IMR-90 (cell line): ENCODE data around the gene SUGCT. TPM values are rescaled to one million over a fixed set of nuclear protein-coding genes. Genes with fewer than 3 reads are reported as not detected.

Experiments used
- ATAC-seq: fragments of 200-7000 bp; cut with Tn5 transposase; 2 replicates; pipeline ENCODE4 v1.9.1; 2020; ENCODE audit warnings: low read depth, mild to moderate bottlenecking, moderate library complexity
- BruUV-seq: library from RNA; stranded (reverse); fragments of 400-500 nt; replicated peaks from 2 replicates; lab custom pipeline; 2021; lab: Mats Ljungman, UMichigan
- CTCF ChIA-PET: fragments of 300-600 bp; formaldehyde crosslinking; extraction: SDS; loops from one replicate; lab custom pipeline; 2021; ENCODE audit warnings: antibody characterized with exemption; lab: Yijun Ruan, JAX
- POLR2A ChIA-PET: fragments of 300-600 bp; sonication (Branson Sonifier 250); formaldehyde crosslinking; loops from one replicate; lab custom pipeline; 2022; ENCODE audit warnings: antibody characterized with exemption; ENCODE audit not compliant: unreplicated experiment; lab: Charles Lee
- DNase-seq: peaks from one replicate; pipeline ENCODE4 v3.0.0; 2013
- H2AFZ ChIP-seq: replicated peaks from 2 replicates; pipeline ENCODE3; 2013; ENCODE audit warnings: low read length, mild to moderate bottlenecking; ENCODE audit not compliant: poor library complexity
- H2AK5ac ChIP-seq: 2 replicates; pipeline ENCODE4 v1.6.1; 2013; ENCODE audit warnings: low read depth, low read length, inconsistent platforms
- H2AK9ac ChIP-seq: replicated peaks from 2 replicates; pipeline ENCODE3; 2013; ENCODE audit warnings: mild to moderate bottlenecking, low read depth, low read length, moderate library complexity; ENCODE audit not compliant: poor library complexity
- H2BK120ac ChIP-seq: 2 replicates; pipeline ENCODE4 v1.6.1; 2013; ENCODE audit warnings: low read depth, low read length, inconsistent platforms
- H2BK15ac ChIP-seq: 3 replicates; pipeline ENCODE4 v1.6.1; 2013; ENCODE audit warnings: low read depth, low read length, inconsistent platforms
- H2BK20ac ChIP-seq: 2 replicates; pipeline ENCODE4 v1.6.1; 2013; ENCODE audit warnings: low read depth, mild to moderate bottlenecking, inconsistent platforms, low read length, moderate library complexity
- H2BK5ac ChIP-seq: 2 replicates; pipeline ENCODE4 v1.6.1; 2013; ENCODE audit warnings: mild to moderate bottlenecking, low read depth, low read length, inconsistent platforms; ENCODE audit not compliant: poor library complexity, severe bottlenecking
- H3K14ac ChIP-seq: replicated peaks from 2 replicates; pipeline ENCODE4 v1.6.1; 2013; ENCODE audit warnings: low read depth, low read length, inconsistent platforms
- H3K18ac ChIP-seq: 2 replicates; pipeline ENCODE4 v1.6.1; 2013; ENCODE audit warnings: low read depth, low read length, control low read depth
- H3K23ac ChIP-seq: 2 replicates; pipeline ENCODE4 v1.6.1; 2013; ENCODE audit warnings: low read depth, low read length, inconsistent platforms
- H3K27ac ChIP-seq: 2 replicates; pipeline ENCODE4 v1.5.1; 2013; ENCODE audit warnings: mild to moderate bottlenecking, control low read depth, low read length; ENCODE audit not compliant: insufficient read depth
- H3K27me3 ChIP-seq: 2 replicates; pipeline ENCODE4 v1.6.1; 2013; ENCODE audit warnings: low read length; ENCODE audit not compliant: control insufficient read depth, insufficient read depth
- H3K36me3 ChIP-seq: 2 replicates; pipeline ENCODE4 v1.6.1; 2013; ENCODE audit warnings: low read length, mixed read lengths; ENCODE audit not compliant: control insufficient read depth, insufficient read depth
- H3K4ac ChIP-seq: 2 replicates; pipeline ENCODE4 v1.6.1; 2013; ENCODE audit warnings: low read depth, low read length, inconsistent platforms
- H3K4me1 ChIP-seq: 2 replicates; pipeline ENCODE4 v1.6.1; 2013; ENCODE audit warnings: low read length, mixed read lengths; ENCODE audit not compliant: control insufficient read depth, insufficient read depth
- H3K4me2 ChIP-seq: 2 replicates; pipeline ENCODE4 v1.6.1; 2013; ENCODE audit warnings: low read depth, mild to moderate bottlenecking, control low read depth, low read length, moderate library complexity
- H3K4me3 ChIP-seq: 2 replicates; pipeline ENCODE4 v1.5.1; 2013; ENCODE audit warnings: low read depth, mild to moderate bottlenecking, control low read depth, low read length, moderate library complexity; ENCODE audit not compliant: insufficient read depth
- H3K56ac ChIP-seq: 2 replicates; pipeline ENCODE4 v1.6.1; 2013; ENCODE audit warnings: low read length, inconsistent platforms; ENCODE audit not compliant: insufficient read depth; ENCODE audit errors: extremely low read depth
- H3K79me1 ChIP-seq, 2 experiments: 2 replicates each; pipeline ENCODE4 v1.6.1; 2013; ENCODE audit warnings: low read length in 2 of 2, inconsistent platforms in 1 of 2, low read depth in 1 of 2
- H3K9ac ChIP-seq: 2 replicates; pipeline ENCODE4 v1.6.1; 2013; ENCODE audit warnings: low read depth, low read length, control low read depth
- H3K9me1 ChIP-seq: 2 replicates; pipeline ENCODE4 v1.6.1; 2013; ENCODE audit warnings: low read length, inconsistent platforms; ENCODE audit not compliant: insufficient read depth
- H3K9me3 ChIP-seq: 2 replicates; pipeline ENCODE4 v1.6.1; 2013; ENCODE audit warnings: low read length; ENCODE audit not compliant: control insufficient read depth, insufficient read depth
- H4K20me1 ChIP-seq: 2 replicates; pipeline ENCODE4 v1.6.1; 2013; ENCODE audit warnings: low read length, inconsistent platforms; ENCODE audit not compliant: insufficient read depth
- H4K5ac ChIP-seq: 2 replicates; pipeline ENCODE4 v1.6.1; 2013; ENCODE audit warnings: mild to moderate bottlenecking, low read depth, low read length, control low read depth
- H4K8ac ChIP-seq, 2 experiments: 2 replicates each; pipeline ENCODE4 v1.6.1; 2013; ENCODE audit warnings: low read depth in 2 of 2, low read length in 2 of 2, control low read depth in 1 of 2, inconsistent platforms in 1 of 2
- H4K91ac ChIP-seq: 2 replicates; pipeline ENCODE4 v1.6.1; 2013; ENCODE audit warnings: low read depth, low read length, inconsistent platforms; ENCODE audit not compliant: insufficient read depth
- CHD1 ChIP-seq: IDR thresholded peaks from 2 replicates; pipeline ENCODE4 v1.6.1; 2012; ENCODE audit warnings: low read depth, low read length, improper control_type of control experiment
- FOS ChIP-seq: fragments of 150-350 bp; IDR thresholded peaks from 2 replicates; pipeline ENCODE4 v1.6.1; 2016; ENCODE audit warnings: low read depth, low read length
- MAFK ChIP-seq: IDR thresholded peaks from 2 replicates; pipeline ENCODE4 v1.6.1; 2012; ENCODE audit warnings: low read depth, low read length, improper control_type of control experiment
- MAZ ChIP-seq: IDR thresholded peaks from 2 replicates; pipeline ENCODE4 v1.6.1; 2012; ENCODE audit warnings: low read depth, mild to moderate bottlenecking, low read length, improper control_type of control experiment, moderate library complexity, borderline replicate concordance
- MXI1 ChIP-seq: IDR thresholded peaks from 2 replicates; pipeline ENCODE4 v1.6.1; 2012; ENCODE audit warnings: low read depth, mild to moderate bottlenecking, low read length, moderate library complexity, borderline replicate concordance
- NFE2L2 ChIP-seq: fragments of 150-350 bp; IDR thresholded peaks from 2 replicates; pipeline ENCODE4 v1.6.1; 2016; ENCODE audit warnings: low read depth, mild to moderate bottlenecking, low read length
- RAD21 ChIP-seq: IDR thresholded peaks from 2 replicates; pipeline ENCODE4 v1.6.1; 2012; ENCODE audit warnings: low read length, improper control_type of control experiment
- RCOR1 ChIP-seq: IDR thresholded peaks from 2 replicates; pipeline ENCODE4 v1.6.1; 2012; ENCODE audit warnings: mild to moderate bottlenecking, low read length, improper control_type of control experiment; ENCODE audit not compliant: insufficient replicate concordance
- dilution Hi-C: fragments of 300-500 bp; cut with HindIII; formaldehyde crosslinking; loops from one replicate; pipeline ENCODE4 v1.14.3; 2018; ENCODE audit warnings: low sequenced_read_pairs; ENCODE audit not compliant: unreplicated experiment
- in situ Hi-C: fragments of 300-500 bp; cut with MboI; formaldehyde crosslinking; loops from 3 replicates; pipeline ENCODE4 v1.14.3; 2019; ENCODE audit warnings: low sequenced_read_pairs, inconsistent platforms, mixed read lengths
- intact Hi-C: fragments of 100-400 bp; cut with micrococcal nuclease; formaldehyde crosslinking; loops from 2 replicates; pipeline ENCODE4 v1.10.0; 2022
- polyA plus RNA-seq, 3 experiments: library from polyadenylated mRNA; depleted of rRNA; stranded (reverse); fragments of >200 nt; gene quantifications; 2 replicates each; pipeline ENCODE4 v1.2.3, GENCODE V29; 2012; ENCODE audit warnings: low replicate concordance in 1 of 3
- total RNA-seq: library from RNA; depleted of rRNA; stranded (reverse); fragments of >200 nt; gene quantifications from 2 replicates; pipeline ENCODE4 v1.2.3, GENCODE V29; 2012
- TF ChIP-seq, protein P1 (sequence below): fragments of 150-350 bp; IDR thresholded peaks from 2 replicates; pipeline ENCODE4 v1.6.1; 2017; ENCODE audit warnings: mild to moderate bottlenecking, antibody characterized with exemption, low read length, low read depth
- TF ChIP-seq, protein P2 (sequence below): conservative IDR thresholded peaks from 2 replicates; pipeline ENCODE4 v1.5.1; 2012; ENCODE audit warnings: mild to moderate bottlenecking, low read depth, low read length, improper control_type of control experiment

The SUGCT gene
- total and polyA plus RNA-seq, 2 of the 4 experiments (the other 2 are of a cell fraction), result 5.9 to 8.3 TPM

DNA sequence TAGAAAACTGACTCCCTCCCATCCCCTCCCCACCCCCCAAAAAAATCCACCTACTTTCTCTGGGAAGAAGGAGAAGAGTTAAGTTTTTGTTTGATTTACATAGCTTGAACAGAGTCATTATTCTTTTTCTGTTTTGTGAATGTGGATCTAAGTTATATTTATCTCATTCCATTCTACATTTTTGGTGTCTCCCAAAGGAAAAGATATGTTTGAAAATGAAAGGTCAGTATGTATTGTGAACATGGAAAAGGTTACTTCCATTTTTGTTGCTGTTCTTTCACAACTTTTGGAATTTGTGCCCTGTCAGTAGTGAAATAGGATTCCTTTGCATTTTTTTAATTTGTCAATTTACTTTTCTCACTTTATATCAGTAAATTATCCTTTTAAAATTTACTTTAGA, 547.9 kb downstream of the SUGCT start:
- no TSS peak for BruUV-seq
- Histone ChIP-seq H3K9me1 (no peaks in the 10 kb centered on the region), H3K9ac (no peak overlapping the region), H4K20me1 (no peaks in the 10 kb centered on the region), H4K91ac (no peak overlapping the region), H4K5ac (no peak overlapping the region), H2AFZ (no peak overlapping the region), H3K4me1 (peaks cover 5% of the 10 kb centered on the region; the same call in 1 of the 2 replicates), H2BK15ac (no peak overlapping the region), H2AK5ac (no peak overlapping the region), H3K4ac (no peak overlapping the region; the same call in 1 of the 2 replicates), H3K36me3 (no peaks in the 10 kb centered on the region), H3K14ac (no peak overlapping the region), H3K9me3 (peaks cover 2% of the 10 kb centered on the region; the same call in 1 of the 2 replicates), H2BK5ac (no peak overlapping the region), H3K79me1 (no peaks in the 10 kb centered on the region), H3K4me3 (no peak overlapping the region), H3K4me2 (no peak overlapping the region), H3K23ac (no peak overlapping the region), H2BK20ac (no peak overlapping the region), H4K8ac (no peak overlapping the region), H2AK9ac (no peak overlapping the region), H2BK120ac (no peak overlapping the region), H3K27me3 (no peaks in the 10 kb centered on the region), H3K18ac (no peak overlapping the region), H3K56ac (no peak overlapping the region), H3K27ac (no peak overlapping the region)
- TF ChIP-seq NFE2L2 (no peak), RCOR1 (no peak), MXI1 (no peak), FOS (no peak), RAD21 (no peak), CHD1 (no peak), MAZ (no peak), MAFK (no peak)
- TF ChIP-seq, protein P1, sequence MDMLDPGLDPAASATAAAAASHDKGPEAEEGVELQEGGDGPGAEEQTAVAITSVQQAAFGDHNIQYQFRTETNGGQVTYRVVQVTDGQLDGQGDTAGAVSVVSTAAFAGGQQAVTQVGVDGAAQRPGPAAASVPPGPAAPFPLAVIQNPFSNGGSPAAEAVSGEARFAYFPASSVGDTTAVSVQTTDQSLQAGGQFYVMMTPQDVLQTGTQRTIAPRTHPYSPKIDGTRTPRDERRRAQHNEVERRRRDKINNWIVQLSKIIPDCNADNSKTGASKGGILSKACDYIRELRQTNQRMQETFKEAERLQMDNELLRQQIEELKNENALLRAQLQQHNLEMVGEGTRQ, result no peak
- TF ChIP-seq, protein P2, sequence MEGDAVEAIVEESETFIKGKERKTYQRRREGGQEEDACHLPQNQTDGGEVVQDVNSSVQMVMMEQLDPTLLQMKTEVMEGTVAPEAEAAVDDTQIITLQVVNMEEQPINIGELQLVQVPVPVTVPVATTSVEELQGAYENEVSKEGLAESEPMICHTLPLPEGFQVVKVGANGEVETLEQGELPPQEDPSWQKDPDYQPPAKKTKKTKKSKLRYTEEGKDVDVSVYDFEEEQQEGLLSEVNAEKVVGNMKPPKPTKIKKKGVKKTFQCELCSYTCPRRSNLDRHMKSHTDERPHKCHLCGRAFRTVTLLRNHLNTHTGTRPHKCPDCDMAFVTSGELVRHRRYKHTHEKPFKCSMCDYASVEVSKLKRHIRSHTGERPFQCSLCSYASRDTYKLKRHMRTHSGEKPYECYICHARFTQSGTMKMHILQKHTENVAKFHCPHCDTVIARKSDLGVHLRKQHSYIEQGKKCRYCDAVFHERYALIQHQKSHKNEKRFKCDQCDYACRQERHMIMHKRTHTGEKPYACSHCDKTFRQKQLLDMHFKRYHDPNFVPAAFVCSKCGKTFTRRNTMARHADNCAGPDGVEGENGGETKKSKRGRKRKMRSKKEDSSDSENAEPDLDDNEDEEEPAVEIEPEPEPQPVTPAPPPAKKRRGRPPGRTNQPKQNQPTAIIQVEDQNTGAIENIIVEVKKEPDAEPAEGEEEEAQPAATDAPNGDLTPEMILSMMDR, result no peak
- ATAC-seq (peak; percentile 53), DNase-seq (no peak)
- in situ Hi-C loops (no loop called here), dilution Hi-C loops (no loop called here), intact Hi-C loops (loop anchor here (1.0 kb wide), 1 partner anchor 1023 kb away; no protein-coding TSS in a partner anchor)
- POLR2A ChIA-PET, result interaction anchor here (0.6 kb wide), 1 partner anchor 1018 kb away, joined by 5 read pairs; no protein-coding TSS in a partner anchor
- CTCF ChIA-PET, result no interaction called here
